GM23338 (cell line): ENCODE data around the gene ERFE. TPM values are rescaled to one million over a fixed set of nuclear protein-coding genes. Genes with fewer than 3 reads are reported as not detected.

Source experiments
- ATAC-seq: fragments of 200-7000 bp; cut with Tn5 transposase; 3 replicates; pipeline ENCODE4 v1.9.1; 2020
- DNase-seq: peaks from one replicate; pipeline ENCODE4 v3.0.0-alpha.2; 2015; ENCODE audit warnings: low spot score
- H2AFZ ChIP-seq: fragments of 200-600 bp; sonication (generic); 2 replicates; pipeline ENCODE4 v1.8.0; 2016; ENCODE audit warnings: antibody characterized with exemption, mild to moderate bottlenecking, moderate library complexity
- H3F3A ChIP-seq: fragments of 200-600 bp; sonication (generic); replicated peaks from 2 replicates; pipeline ENCODE4 v1.8.0; 2017; ENCODE audit warnings: antibody characterized with exemption, mixed run types, low read depth
- H3K27ac ChIP-seq: fragments of 200-600 bp; sonication (generic); 2 replicates; pipeline ENCODE4 v1.6.1; 2016; ENCODE audit warnings: low read depth
- H3K27me3 ChIP-seq: fragments of 200-600 bp; sonication (generic); 2 replicates; pipeline ENCODE4 v1.8.0; 2016; ENCODE audit warnings: mild to moderate bottlenecking, mixed run types, moderate library complexity; ENCODE audit not compliant: insufficient read depth
- H3K36me3 ChIP-seq: fragments of 200-600 bp; sonication (generic); 2 replicates; pipeline ENCODE4 v1.8.0; 2016; ENCODE audit warnings: mild to moderate bottlenecking; ENCODE audit not compliant: insufficient read depth
- H3K4me1 ChIP-seq: fragments of 200-600 bp; sonication (generic); 2 replicates; pipeline ENCODE4 v1.8.0; 2016; ENCODE audit warnings: mild to moderate bottlenecking, moderate library complexity; ENCODE audit not compliant: insufficient read depth
- H3K4me2 ChIP-seq: fragments of 200-600 bp; sonication (generic); 2 replicates; pipeline ENCODE4 v1.7.1; 2017; ENCODE audit warnings: mixed run types
- H3K4me3 ChIP-seq: fragments of 200-600 bp; sonication (generic); 2 replicates; pipeline ENCODE4 v1.6.1; 2016; ENCODE audit warnings: mixed run types
- H3K79me2 ChIP-seq: fragments of 200-600 bp; sonication (generic); replicated peaks from 2 replicates; pipeline ENCODE4 v1.8.0; 2017; ENCODE audit warnings: mild to moderate bottlenecking; ENCODE audit not compliant: insufficient read depth
- H3K9me2 ChIP-seq: fragments of 200-600 bp; sonication (generic); 2 replicates; pipeline ENCODE4 v1.8.0; 2017; ENCODE audit not compliant: insufficient read depth
- H4K20me1 ChIP-seq: fragments of 200-600 bp; sonication (generic); replicated peaks from 2 replicates; pipeline ENCODE4 v1.8.0; 2017; ENCODE audit warnings: mild to moderate bottlenecking; ENCODE audit not compliant: insufficient read depth
- H3K27ac Mint-ChIP-seq: 2 replicates; pipeline ENCODE4 v1.8.0; 2020; ENCODE audit warnings: inconsistent platforms, mild to moderate bottlenecking, moderate library complexity, mixed read lengths
- H3K27me3 Mint-ChIP-seq: 3 replicates; pipeline ENCODE4 v1.8.0; 2022; ENCODE audit warnings: low read depth, mild to moderate bottlenecking, moderate library complexity, mixed read lengths, inconsistent platforms; ENCODE audit not compliant: insufficient read depth, poor library complexity
- H3K36me3 Mint-ChIP-seq: 3 replicates; pipeline ENCODE4 v1.8.0; 2021; ENCODE audit warnings: low read depth, mild to moderate bottlenecking, inconsistent platforms, moderate library complexity, mixed read lengths
- H3K4me1 Mint-ChIP-seq: 3 replicates; pipeline ENCODE4 v1.8.0; 2020; ENCODE audit warnings: mild to moderate bottlenecking, inconsistent platforms, mixed read lengths
- H3K4me3 Mint-ChIP-seq: 3 replicates; pipeline ENCODE4 v1.8.0; 2021; ENCODE audit warnings: moderate library complexity, mild to moderate bottlenecking, inconsistent platforms, mixed read lengths
- H3K9me3 Mint-ChIP-seq: 3 replicates; pipeline ENCODE4 v1.8.0; 2020; ENCODE audit warnings: moderate library complexity, mild to moderate bottlenecking, inconsistent platforms, mixed read lengths
- CTCF ChIP-seq, 2 experiments: fragments of 200-600 bp in 1 of 2; sonication (generic) in 1 of 2; conservative IDR thresholded peaks; 2 replicates each; pipeline versions ENCODE4 v1.5.1 to v1.6.1; 2016 to 2017; ENCODE audit warnings: antibody characterized with exemption in 2 of 2, low read depth in 2 of 2, mild to moderate bottlenecking in 2 of 2, moderate library complexity in 1 of 2
- ETS1 ChIP-seq: IDR thresholded peaks from 2 replicates; pipeline ENCODE4 v1.6.1; 2016; ENCODE audit warnings: antibody characterized with exemption
- EZH2 ChIP-seq: fragments of 200-600 bp; sonication (generic); IDR thresholded peaks from one replicate; pipeline ENCODE4 v1.8.0; 2017; ENCODE audit warnings: antibody characterized with exemption, mild to moderate bottlenecking, low read depth; ENCODE audit not compliant: unreplicated experiment
- JUNB ChIP-seq: IDR thresholded peaks from one replicate; pipeline ENCODE4 v1.6.1; 2016; ENCODE audit warnings: antibody characterized with exemption; ENCODE audit not compliant: unreplicated experiment
- NANOG ChIP-seq: IDR thresholded peaks from 2 replicates; pipeline ENCODE4 v1.6.1; 2016; ENCODE audit warnings: antibody characterized with exemption, borderline replicate concordance
- POLR2AphosphoS5 ChIP-seq: IDR thresholded peaks from 2 replicates; pipeline ENCODE4 v1.6.1; 2016; ENCODE audit warnings: antibody characterized with exemption, low read depth
- REST ChIP-seq: IDR thresholded peaks from one replicate; pipeline ENCODE4 v1.6.1; 2018; ENCODE audit warnings: antibody characterized with exemption; ENCODE audit not compliant: unreplicated experiment
- STAT1 ChIP-seq: IDR thresholded peaks from one replicate; pipeline ENCODE4 v1.6.1; 2016; ENCODE audit warnings: antibody characterized with exemption; ENCODE audit not compliant: unreplicated experiment
- ZNF114 ChIP-seq: fragments of 250-450 bp; sonication (Bioruptor Pico); IDR thresholded peaks from 2 replicates; pipeline ENCODE4 v1.5.0; 2020; ENCODE audit warnings: mild to moderate bottlenecking, moderate library complexity
- ZNF331 ChIP-seq: fragments of 250-450 bp; sonication (Bioruptor Pico); IDR thresholded peaks from 2 replicates; pipeline ENCODE4 v1.5.0; 2020; ENCODE audit warnings: low read depth, mild to moderate bottlenecking, moderate library complexity
- ZNF462 ChIP-seq: fragments of 250-450 bp; sonication (Bioruptor Pico); IDR thresholded peaks from 2 replicates; pipeline ENCODE4 v1.5.0; 2020; ENCODE audit warnings: mild to moderate bottlenecking, moderate library complexity
- polyA plus RNA-seq: library from polyadenylated mRNA; unstranded; fragments of >200 nt; fragmentation: Nextera tagmentation; extraction: Ambion mirVana; gene quantifications from 2 replicates; pipeline ENCODE4 v1.2.1, GENCODE V29; 2016
- total RNA-seq: library from RNA; depleted of rRNA; stranded (reverse); fragments of >200 nt; shearing (Covaris generic); gene quantifications from 2 replicates; pipeline ENCODE4 v1.2.3, GENCODE V29; 2014

Gene ERFE
- total and polyA plus RNA-seq, 2 experiments from 2014 or later = 1.0 to 3.3 TPM

- no peaks in the 10 kb centered on the region for H3K9me2 ChIP-seq
- ATAC-seq (no peak), DNase-seq (no peak)
- Mint-ChIP-seq H3K27ac (no peak overlapping the region), H3K27me3 (peaks cover 5% of the 10 kb centered on the region), H3K4me1 (no peaks in the 10 kb centered on the region; the same call in 2 of the 3 replicates), H3K4me3 (no peak overlapping the region), H3K9me3 (no peaks in the 10 kb centered on the region), H3K36me3 (no peaks in the 10 kb centered on the region)
- no peak for TF ChIP-seq JUNB
- no peak for TF ChIP-seq ZNF462 (CRISPR knock-in tag)
- no peak for TF ChIP-seq CTCF (conservative IDR thresholded peaks at IDR 0.05; ENCODE audit: low read depth in 2 of 2)
- no peak for TF ChIP-seq POLR2AphosphoS5
- TF ChIP-seq ZNF331 (CRISPR knock-in tag) = no peak
- TF ChIP-seq ZNF114 = no peak
- TF ChIP-seq STAT1 = no peak
- TF ChIP-seq EZH2 = no peak
- TF ChIP-seq REST = no peak
- TF ChIP-seq ETS1 = no peak
- TF ChIP-seq NANOG = no peak
- H2AFZ ChIP-seq = no peak overlapping the region
- H3K79me2 ChIP-seq = no peaks in the 10 kb centered on the region
- no peaks in the 10 kb centered on the region for H3K36me3 ChIP-seq
- H4K20me1 ChIP-seq = no peaks in the 10 kb centered on the region
- H3K27me3 ChIP-seq = no peaks in the 10 kb centered on the region
- H3K4me2 ChIP-seq = no peak overlapping the region
- H3F3A ChIP-seq = no peaks in the 10 kb centered on the region
- H3K4me3 ChIP-seq = no peak overlapping the region
- no peak overlapping the region for H3K27ac ChIP-seq
- no peaks in the 10 kb centered on the region for H3K4me1 ChIP-seq
Observed at GRCh38 chr2:238140040-238140439, 18.7 kb upstream of the ERFE start.
